HT1080 (cell line): ENCODE results near the gene EIF4G3. TPM values are rescaled to one million over a fixed set of nuclear protein-coding genes. Genes with fewer than 3 reads are reported as not detected.
A peak's percentile ranks its signal among the peaks of the same experiment; 100 is the strongest.
"Not testable (repeated sequence)": the region's sequence is repeated elsewhere in the genome, so short reads cannot be mapped to it uniquely, and the experiment has no call there.

Experiments used
- DNase-seq: peaks from one replicate; pipeline ENCODE4 v3.0.0-alpha.2; 2015; ENCODE audit warnings: low read depth
- total RNA-seq: library from RNA; depleted of rRNA; stranded (reverse); fragments of >200 nt; shearing (Covaris generic); gene quantifications from 2 replicates; pipeline ENCODE4 v1.2.3, GENCODE V29; 2014

The EIF4G3 gene
- total RNA-seq, 1 experiment from 2014 or later: 29.7 TPM

DNA sequence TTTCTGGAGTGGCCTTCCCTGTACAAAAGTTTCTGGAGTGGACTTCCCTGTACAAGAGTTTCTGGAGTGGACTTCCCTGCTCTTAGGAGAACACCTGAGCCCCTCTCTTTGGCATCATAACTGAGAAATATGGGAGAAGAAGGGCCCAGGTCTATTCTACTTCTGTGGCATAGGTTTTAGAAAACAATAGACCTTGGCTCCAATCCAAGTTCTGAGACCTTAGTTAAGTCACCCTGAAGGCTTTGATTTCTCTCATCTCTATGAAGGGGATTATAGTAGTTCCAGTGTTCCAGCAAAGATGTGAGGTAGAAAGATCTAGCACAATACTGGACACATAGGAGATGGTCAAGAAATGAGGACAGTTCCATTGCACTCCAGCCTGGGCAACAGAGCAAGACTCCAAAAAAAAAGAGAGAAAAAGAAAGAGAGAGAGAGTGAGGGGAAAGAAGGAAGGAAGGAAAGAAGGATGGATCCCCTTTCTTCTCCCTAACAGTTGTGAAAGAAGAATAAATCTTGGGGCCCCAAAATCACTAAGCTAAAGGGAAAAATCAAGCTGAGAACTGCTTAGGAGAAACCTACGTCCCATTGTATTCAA lies 13.3 kb upstream of the EIF4G3 start:
- no peak for DNase-seq

DNA sequence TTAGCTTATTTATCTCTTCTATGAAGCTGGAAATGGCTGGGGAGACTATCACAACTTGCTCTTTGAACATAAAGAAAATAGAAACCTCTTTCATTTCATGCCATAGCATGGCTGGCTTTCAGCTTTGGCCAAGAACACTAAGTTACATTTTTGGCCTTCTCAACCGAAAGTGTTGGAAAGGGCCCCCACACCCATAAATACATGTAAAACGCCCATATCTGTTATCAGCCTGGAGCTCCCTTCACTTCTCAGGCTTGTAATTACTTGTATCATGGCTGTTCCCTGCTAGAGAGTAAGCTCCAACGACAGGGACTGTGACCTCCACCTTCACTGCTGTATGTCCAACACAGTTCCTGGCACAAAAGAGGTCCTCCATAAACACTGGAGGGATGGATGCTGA lies 12.7 kb upstream of the EIF4G3 start:
- DNase-seq: no peak

DNA sequence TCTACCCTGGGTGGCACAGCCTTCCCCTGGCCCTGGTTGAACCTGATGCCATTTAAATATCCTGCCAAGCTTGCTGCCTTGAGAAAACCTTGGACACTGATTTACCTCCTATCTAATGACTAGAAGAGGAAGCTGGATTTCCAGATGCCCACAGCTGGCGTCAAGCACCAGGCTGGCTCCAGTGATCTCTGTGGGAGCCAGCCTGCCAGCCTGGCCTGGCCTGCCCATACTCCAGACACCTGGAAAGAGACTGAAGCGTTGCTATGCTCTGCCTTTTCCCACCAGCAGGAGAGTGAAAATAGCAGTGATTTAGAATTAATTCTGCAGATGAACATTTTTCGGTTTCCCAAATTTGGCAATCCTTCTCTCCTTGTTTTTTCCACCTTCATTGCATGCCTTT lies 11.5 kb upstream of the EIF4G3 start:
- no peak for DNase-seq

DNA sequence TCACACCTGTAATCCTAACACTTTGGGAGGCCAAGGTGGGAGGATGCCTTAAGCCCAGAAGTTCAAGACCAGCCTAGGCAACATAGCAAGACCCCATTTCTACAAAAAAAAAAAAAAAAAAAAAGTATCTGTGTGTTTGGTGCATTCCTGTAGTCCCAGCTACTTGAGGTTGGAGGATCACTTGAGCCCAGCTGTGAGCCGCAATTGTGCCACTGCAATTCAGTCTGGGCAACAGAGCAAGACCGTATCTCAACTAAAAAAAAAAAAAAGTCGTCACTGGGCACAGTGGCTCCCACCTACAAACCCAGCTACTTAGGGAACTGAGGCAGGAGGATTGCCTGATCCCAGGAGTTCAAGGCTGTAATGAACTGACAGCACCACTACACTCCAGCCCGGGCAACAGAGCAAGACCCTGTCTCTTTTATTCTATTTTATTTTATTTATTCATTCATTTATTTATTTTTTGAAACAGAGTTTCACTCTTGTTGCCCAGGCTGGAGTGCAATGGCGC lies 8.6 kb upstream of the EIF4G3 start:
- no peak for DNase-seq

DNA sequence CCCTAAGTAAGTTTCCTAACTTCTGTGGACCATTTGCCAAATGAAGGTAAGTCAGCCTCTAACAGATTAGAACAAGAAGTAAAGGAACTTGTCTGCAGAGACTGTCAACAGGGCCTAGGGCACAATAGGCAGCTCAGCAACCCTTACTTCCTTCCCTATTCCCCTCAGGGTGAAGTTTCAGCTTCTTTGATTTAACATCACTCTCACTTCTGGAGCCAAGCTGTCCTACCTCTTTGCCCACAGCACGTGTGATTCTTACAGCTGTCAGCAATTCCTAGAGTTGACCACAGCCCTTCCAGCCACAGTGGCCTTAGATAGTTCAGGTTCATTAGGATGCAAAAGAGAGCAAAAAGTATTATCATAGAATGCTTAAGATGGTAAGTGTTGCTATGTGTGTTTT lies 7.6 kb upstream of the EIF4G3 start:
- DNase-seq: no peak

DNA sequence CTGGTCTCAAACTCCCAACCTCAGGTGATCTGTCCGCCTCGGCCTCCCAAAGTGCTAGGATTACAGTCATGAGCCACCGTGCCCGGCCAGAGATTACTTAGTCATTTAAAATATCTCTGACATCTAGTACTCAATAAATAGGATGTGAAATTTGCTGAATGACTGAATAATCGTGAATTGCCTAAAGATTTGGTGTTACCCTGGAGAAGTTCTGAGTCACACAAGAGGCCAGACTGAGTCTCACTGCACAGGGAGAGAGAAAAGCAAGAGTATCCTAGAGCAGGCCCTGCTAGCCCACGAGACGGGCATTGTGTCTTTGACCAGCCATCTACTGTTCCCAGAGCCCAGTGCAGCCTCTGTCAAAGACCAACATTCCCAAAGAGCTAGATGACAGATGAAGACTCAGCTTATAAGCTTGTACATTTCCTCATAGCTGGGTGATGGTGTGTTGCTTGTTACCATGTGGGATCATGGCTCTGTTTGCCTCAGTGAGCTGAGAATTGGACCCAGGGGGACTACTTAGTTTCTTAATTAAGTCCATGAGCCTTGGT lies 5.6 kb upstream of the EIF4G3 start:
- no peak for DNase-seq

DNA sequence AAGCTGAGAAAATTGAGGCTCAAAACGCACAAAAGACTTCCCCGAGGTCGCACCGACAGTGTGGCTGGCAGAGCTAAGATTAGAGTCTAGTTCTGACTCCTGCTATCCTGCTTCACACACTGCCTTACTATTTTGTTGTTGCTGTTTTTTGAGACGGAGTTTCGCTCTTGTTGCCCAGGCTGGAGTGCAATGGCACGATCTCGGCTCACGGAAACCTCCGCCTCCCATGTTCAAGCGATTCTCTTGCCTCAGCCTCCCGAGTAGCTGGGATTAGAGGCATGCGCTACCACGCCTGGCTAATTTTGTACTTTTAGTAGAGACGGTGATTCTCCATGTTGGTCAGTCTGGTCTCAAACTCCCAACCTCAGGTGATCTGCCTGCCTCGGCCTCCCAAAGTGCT lies 1.6 kb upstream of the EIF4G3 start:
- not testable (repeated sequence) for DNase-seq

DNA sequence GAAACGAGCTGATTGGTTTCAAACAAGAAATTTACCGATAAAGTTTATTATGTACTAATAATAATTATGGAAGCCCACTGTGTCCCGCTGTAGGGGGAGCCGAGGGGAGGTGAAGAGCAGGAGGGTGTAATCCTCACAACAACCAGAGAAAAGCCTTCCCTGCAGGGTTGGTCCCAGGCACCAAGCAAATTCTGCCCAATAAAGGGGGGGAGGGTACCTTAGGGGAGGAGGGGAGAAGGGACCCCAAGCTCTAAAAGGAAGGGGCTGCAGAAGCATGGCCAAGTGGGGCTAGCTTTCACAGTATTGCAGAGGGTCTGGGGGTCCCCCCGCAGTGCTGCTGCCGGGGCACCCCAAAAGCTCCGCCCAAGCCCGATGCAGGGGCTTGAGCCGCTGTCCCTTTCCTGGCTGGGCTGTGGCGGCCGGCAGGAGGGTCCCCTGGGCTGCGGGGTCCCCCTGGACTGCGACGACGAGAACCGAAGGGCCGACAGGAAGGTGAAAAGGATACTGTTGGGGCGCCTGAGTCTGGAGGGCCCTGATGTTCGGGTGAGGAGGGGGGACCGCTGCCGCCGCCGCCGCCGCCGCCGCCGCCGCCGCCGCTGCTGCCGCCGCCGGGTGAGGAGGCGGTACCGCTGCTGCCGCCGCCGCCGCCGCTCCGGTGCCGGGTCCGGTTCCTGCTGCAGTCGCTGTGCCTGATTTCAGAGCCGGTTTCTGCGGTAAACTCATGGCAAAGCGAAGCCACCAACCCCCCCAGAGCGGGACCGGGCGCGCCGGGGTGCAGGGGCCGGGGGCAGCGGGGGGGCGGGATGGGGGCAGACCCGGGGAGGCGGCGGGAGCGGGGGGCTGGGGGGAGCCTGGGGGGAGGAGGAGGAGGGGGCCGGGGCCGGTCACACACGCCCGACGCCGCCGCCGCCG lies 771 bp downstream of the EIF4G3 start:
- DNase-seq: no peak

DNA sequence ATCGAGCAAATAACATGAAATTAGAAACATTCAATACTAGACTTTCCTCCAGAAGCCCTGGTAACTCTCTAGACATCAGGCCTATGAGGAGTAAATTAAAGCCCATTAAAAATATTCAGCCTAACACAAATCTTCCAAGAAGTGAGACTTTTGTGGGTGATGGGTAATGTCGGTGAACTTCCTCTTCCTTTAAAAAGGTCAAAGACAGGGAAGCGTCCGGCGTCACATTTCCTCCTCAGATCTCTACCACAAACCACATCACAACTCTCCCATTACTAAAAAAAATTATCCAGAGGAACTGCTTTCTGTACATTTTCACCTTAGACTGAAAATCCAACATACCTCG lies 1.4 kb downstream of the EIF4G3 start:
- DNase-seq: peak; percentile 62

DNA sequence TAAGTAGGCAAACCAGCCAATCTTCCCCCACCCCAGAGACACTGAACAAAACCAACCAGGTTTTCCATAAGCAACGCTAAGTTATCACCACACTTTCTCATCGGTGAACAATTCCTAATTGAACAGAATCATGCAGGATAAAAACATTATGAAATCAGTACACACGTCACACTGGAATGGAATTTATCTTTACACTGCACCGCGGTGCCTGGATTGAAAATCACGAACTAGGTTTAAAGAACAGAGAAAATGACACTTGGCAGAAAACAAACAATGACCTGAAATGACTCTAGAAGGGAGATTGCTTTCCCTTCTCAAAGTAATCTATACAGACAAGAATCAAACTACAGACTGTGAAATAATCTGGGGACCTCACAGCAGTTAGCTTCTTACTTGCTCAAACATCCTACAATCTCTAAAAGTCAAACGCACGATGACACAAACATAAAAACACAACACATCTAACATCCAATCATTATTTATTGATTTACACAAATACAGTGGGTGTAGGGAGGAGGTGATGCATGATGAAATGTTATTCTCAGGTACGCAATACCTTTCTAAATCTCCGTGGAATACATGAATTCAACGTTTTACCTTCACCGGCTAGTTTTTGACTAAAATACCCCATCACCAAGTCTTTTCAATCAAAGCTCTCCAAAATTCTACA lies 1.9 kb downstream of the EIF4G3 start:
- no peak for DNase-seq

DNA sequence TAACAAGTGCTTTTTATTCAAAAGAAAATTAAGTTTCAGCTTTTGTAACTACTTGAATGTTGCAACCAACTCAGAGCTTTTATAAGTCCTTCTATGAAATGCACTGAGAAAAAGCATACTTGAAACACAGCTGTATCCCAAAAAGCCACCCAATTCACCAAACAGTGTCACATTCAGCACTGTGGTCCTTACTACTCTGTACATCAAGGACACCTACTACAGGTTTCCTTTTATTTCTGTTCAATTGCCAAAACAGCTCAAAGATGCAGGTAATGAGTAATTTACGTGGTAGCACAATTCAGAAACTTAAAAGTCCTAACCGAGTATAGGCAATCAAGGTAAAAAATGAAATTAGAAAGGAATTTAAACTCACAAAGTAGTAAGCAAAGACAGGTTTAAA lies 2.5 kb downstream of the EIF4G3 start:
- DNase-seq: no peak

DNA sequence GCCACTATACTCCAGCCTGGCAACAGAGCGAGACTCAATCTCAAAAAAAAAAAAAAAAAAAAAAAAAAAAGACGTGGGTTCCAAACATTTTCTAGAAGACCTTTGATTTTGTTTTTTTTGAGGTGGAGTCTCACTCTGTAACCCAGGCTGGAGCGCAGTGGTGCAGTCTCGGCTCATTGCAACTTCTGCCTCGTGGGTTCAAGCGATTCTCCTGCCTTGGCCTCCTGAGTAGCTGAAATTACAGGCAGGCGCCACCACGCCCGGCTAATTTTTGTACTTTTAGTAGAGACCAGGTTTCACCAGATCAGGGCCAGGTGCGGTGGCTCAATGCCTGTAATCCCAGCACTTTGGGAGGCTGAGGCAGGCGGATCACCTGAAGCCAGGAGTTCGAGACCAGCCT lies 3.6 kb downstream of the EIF4G3 start:
- DNase-seq: not testable (repeated sequence)

DNA sequence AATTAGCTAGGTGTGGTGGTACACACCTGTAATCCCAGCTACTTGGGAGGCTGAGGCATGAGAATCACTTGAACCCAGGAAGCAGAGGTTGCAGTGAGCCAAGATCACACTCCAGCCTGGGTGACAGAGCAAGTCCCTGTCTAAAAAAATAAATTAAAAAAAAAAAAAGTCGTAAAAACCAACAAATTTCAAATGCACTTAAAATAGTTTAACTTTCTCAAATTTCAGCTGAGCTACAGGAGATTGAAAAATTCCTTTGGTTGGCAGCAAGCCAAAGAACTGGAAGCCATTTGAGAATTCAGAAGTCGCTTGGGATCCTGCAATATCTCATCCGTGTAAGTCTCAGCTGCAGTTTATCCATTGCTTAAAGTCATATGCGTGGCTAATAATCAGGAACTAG lies 5.9 kb downstream of the EIF4G3 start:
- not testable (repeated sequence) for DNase-seq

DNA sequence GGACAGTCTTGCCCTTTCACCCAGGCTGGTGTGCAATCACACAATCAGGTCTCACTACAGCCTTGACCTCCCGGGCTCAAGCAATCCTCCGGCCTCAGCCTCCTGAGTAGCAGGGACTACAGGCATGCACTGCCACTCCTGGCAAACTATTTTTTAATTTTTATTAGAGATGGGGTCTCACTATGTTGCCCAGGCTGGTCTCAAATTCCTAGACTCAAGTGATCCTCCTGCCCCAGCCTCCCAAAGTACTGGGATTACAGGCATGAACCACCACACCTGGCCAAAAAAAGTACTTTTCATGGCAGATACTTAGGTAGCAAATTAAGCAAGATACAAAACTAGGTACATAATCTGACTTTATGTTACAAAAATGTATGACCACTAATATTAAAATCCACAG lies 8.3 kb downstream of the EIF4G3 start:
- DNase-seq: no peak

DNA sequence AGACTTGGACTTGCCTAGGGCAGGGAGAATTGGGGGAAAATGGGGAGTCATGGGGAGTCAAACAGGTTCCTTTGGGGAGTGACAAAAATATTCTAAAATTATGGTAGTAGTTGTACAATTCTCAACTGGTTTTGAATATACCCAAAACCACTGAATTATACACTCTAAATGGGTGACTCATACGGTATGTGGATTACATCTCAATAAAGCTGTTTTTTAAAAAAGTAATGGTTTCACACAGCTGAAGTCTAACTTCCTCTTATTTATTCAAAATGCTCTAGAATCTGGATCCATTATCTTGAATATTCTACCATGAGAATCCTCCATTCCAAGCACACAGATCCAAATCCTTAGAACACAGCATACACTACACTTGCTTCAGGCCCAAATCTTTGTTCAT lies 11.1 kb downstream of the EIF4G3 start:
- no peak for DNase-seq

DNA sequence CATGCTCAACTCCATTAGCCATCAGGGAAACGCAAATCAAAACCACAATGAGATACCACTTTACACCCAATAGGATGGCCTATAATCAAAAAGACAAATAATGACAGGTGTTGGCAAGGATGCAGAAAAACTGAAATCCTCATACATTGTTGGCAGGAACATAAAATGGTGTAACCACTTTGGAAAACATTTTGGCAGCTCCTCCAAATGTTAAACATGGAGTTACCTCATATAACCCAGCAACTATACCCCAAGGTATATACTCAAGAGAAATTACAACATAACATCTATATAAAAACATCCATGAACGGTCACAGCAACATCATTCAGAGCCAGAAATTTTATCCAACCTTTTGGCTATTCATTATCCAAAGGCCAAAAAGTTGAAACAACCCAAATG lies 11.6 kb downstream of the EIF4G3 start:
- no peak for DNase-seq

DNA sequence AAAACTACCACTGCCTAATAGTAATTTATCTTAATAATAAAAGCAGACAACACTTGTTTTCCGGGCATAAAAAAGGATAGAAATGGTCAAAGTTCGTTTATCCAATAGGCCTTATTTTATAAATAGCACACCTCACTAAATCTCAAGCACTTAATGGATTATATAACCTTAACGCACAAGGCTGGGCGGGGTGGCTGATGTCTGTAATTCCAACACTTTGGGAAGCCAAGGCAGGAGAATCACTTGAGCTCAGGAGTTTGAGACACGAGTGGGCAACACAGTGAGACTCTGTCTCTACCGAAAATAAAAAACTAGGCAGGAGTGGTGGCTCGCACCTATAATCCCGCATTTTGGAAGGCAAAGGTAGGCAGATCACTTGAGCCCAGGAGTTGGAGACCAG lies 12.4 kb downstream of the EIF4G3 start:
- no peak for DNase-seq

DNA sequence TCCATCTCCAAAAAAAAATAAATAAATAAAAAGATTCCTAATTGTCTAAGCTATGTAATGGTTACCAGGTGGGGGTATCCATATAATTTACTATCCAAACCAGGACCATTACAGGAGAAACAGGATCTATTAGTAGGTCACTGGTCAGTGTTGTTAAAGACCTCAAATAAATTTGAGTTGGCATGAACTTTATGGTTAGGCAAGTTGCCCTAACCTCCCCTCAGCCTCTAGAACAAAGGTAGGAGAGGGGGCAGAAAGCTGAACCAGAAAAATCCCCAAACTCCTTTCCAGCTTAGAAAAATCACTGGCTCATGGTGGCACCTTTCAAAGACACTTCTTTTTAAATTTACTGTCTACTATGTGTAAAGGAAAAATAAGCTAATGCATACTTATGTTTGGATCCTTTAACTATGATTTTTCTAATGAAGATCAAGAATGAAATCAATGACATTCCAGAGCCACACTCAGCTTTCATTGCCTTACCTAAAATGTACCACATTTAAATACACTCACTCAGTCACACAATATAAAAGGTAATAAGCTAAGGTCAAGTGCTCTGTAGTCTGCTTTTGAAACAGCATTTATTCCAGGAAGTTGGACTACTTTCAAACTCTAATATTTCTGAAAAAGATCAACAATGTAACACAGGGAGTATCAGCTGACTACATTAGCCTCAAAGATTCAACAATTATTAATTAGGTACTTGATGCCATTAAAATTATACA lies 13.8 kb downstream of the EIF4G3 start:
- DNase-seq: no peak

DNA sequence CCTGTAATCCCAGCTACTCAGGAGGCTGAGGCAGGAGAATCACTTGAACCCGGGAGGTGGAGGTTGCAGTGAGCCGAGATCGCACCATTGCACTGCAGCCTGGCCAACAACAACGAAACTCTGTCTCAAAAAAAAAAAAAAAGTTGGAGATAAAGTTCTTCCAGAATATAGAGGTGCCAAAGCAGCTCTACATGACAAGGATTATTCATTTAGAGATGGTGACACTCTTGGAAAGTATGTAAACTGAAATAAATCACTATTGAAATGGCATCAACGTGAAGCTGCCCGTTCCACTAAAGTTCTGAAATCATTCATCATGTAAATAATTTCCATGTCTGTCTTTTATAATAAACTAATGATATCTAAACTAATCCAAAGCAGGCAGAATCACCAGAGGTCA lies 14.9 kb downstream of the EIF4G3 start:
- no peak for DNase-seq

DNA sequence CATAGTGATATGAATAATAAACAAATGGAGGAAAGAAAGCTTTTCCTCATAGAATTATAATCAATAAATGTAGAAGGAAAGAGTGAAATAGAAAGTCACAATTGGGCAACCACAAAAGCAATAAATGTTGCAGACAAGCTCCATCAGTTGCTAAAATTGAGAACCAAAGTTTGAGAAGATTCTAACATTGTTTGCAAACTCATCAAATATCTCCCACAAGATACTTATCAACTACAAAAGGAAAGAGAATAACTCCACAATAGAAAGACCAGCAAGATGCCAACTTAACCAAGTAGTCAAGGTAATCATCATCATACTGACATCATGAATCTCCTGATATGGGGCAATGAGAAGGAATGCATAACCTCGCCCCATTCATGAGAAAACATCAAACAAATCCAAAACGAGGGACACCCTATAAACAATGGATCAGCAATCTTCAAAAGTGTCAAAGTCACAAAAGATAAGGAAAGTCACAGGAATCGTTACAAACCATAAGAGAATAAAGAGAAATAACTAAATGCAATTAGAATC lies 16.4 kb downstream of the EIF4G3 start:
- DNase-seq: no peak

DNA sequence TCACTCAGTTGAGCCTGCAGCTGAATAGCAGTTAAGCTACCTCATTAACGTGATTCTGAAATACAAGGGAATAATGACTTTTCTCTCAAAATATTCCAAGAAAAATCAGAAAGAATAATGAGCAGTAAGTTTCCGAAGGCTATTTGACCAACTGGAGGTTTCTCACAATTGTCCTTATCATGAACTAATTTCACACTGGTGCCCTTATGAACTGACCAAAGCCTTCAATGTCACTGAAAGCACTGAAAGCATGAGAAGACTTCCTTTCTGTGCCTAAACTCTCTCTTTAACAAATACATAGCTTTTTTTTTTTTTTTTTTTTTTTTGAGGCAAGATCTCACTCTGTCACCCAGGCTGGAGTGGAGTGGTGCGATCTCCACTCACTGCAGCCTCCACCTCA lies 18.8 kb downstream of the EIF4G3 start:
- no peak for DNase-seq
